ENCODE results near the gene HEMK1. TPM values are rescaled to one million over a fixed set of nuclear protein-coding genes. Genes with fewer than 3 reads are reported as not detected.

Gene HEMK1
- total and polyA plus RNA-seq, 2 of the 8 experiments (the other 6 are each of a cell fraction or from before 2014, with no cell fraction given), result 9.7 to 10.6 TPM

- WGBS, 2 experiments (ENCODE audit: extremely low coverage in 1 of 2, insufficient coverage in 1 of 2, insufficient read length in 1 of 2, insufficient replicate concordance in 2 of 2, low coverage in 1 of 2, low lambda C conversion rate in 2 of 2, missing lambda C conversion rate in 1 of 2), result 85% methylated on average over 8 of the region's 8 CpGs; no CpG with 5 or more reads in 1 of the 2 experiments
- FAIRE-seq, result no peak
- TF ChIP-seq RNF2 (IDR thresholded peaks at IDR 0.05; ENCODE audit: borderline replicate concordance, low read depth, low read length, missing control alignments, poor library complexity, severe bottlenecking), result no peak
- no peak for TF ChIP-seq SP1 (IDR thresholded peaks at IDR 0.05; ENCODE audit: low read depth, low read length)
- TF ChIP-seq FOSL1 (IDR thresholded peaks at IDR 0.05; ENCODE audit: insufficient read depth, low read depth, low read length), result no peak
- TF ChIP-seq CTBP2 (IDR thresholded peaks at IDR 0.05; ENCODE audit: borderline replicate concordance, insufficient read depth, insufficient read length, low read length), result no peak
- TF ChIP-seq EGR1 (IDR thresholded peaks at IDR 0.05; ENCODE audit: borderline replicate concordance, low read depth, low read length), result no peak
- TF ChIP-seq MAX (IDR thresholded peaks at IDR 0.05), result no peak
- TF ChIP-seq SP4 (IDR thresholded peaks at IDR 0.05; ENCODE audit: low read length), result no peak
- no peak for TF ChIP-seq GABPA (IDR thresholded peaks at IDR 0.05; ENCODE audit: borderline replicate concordance, insufficient read depth, low read length)
- no peak for TF ChIP-seq KDM5A (IDR thresholded peaks at IDR 0.05; ENCODE audit: low read length)
- TF ChIP-seq BRCA1 (IDR thresholded peaks at IDR 0.05; ENCODE audit: low read depth, low read length), result no peak
- no peak for TF ChIP-seq SRF (IDR thresholded peaks at IDR 0.05; ENCODE audit: low read depth, low read length)
Measured at GRCh38 chr3:50573566-50574443, 4.5 kb downstream of the HEMK1 start.

More at GRCh38 chr3:50573566-50574443, 4.5 kb downstream of the HEMK1 start:
- H3K79me1 ChIP-seq (ENCODE audit: low read depth, low read length), result no peaks in the 10 kb centered on the region; the same call in 1 of the 2 replicates
- H3K18ac ChIP-seq (ENCODE audit: extremely low read depth, low read length), result no peak overlapping the region
- H3K9ac ChIP-seq (replicated peaks in 1 of 4; ENCODE audit: extremely low read depth in 1 of 4, low read depth in 3 of 4, low read length in 3 of 4), result no peak overlapping the region
- H4K8ac ChIP-seq (ENCODE audit: extremely low read depth, insufficient read depth, low read length), result no peak overlapping the region
- H4K20me1 ChIP-seq (replicated peaks in 1 of 2; ENCODE audit: control insufficient read depth in 1 of 2, insufficient read depth in 2 of 2, low read length in 2 of 2), result no peaks in the 10 kb centered on the region
- ChIA-PET POLR2A (ENCODE audit: partially characterized antibody) (interaction anchor here (0.9 to 1.8 kb wide), 4 partner anchors 7 to 79 kb away, joined by 3 to 6 read pairs (median 3); no protein-coding TSS in a partner anchor), CTCF (ENCODE audit: partially characterized antibody) (interaction anchor here (0.9 to 46.5 kb wide), 6 partner anchors 7 to 138 kb away, joined by 3 to 863 read pairs (median 54); partner anchors contain the start of genes CISH and MAPKAPK3)
- no peaks in the 10 kb centered on the region; a peak in 1 of 7 replicates for H3K4me1 ChIP-seq (replicated peaks in 1 of 4; ENCODE audit: control insufficient read depth in 3 of 4, insufficient read depth in 4 of 4, low read length in 3 of 4)
- H3K36me3 ChIP-seq (ENCODE audit: control insufficient read depth in 2 of 4, insufficient read depth in 4 of 4, low read length in 3 of 4), result no peaks in the 10 kb centered on the region; a peak in 1 of 8 replicates
- H3K23me2 ChIP-seq (ENCODE audit: low read depth, low read length), result peaks cover 6% of the 10 kb centered on the region; the same call in 1 of the 2 replicates
- H3K4me3 ChIP-seq (ENCODE audit: extremely low read depth in 1 of 4, insufficient read depth in 2 of 4, low read depth in 3 of 4, low read length in 4 of 4), result no peak overlapping the region
- no peak overlapping the region for H4K5ac ChIP-seq (ENCODE audit: insufficient read length, low read depth, low read length)
- H3K27me3 ChIP-seq (replicated peaks in 1 of 4; ENCODE audit: control insufficient read depth in 3 of 4, extremely low read depth in 1 of 4, insufficient read depth in 3 of 4, low read length in 3 of 4), result no peaks in the 10 kb centered on the region
- no peaks in the 10 kb centered on the region for H3K79me2 ChIP-seq (ENCODE audit: control insufficient read depth in 1 of 2, insufficient read depth in 2 of 2, low read length in 2 of 2)
- no peak overlapping the region for H2BK20ac ChIP-seq (ENCODE audit: low read length)
- H3K9me3 ChIP-seq (ENCODE audit: insufficient read depth in 2 of 2, low read depth in 1 of 2, low read length in 1 of 2), result no peaks in the 10 kb centered on the region
- H3K56ac ChIP-seq (replicated peaks; ENCODE audit: insufficient read length, low read depth, low read length), result no peak overlapping the region
- DNase-seq (ENCODE audit: low read depth in 1 of 2, low spot score in 2 of 2), result no peak
- no peak overlapping the region for H4K91ac ChIP-seq (replicated peaks; ENCODE audit: insufficient read length, low read length)
- no peak overlapping the region for H3K14ac ChIP-seq (ENCODE audit: insufficient read length)
- H2BK12ac ChIP-seq (ENCODE audit: low read depth, low read length), result no peak overlapping the region
- H3K4ac ChIP-seq (replicated peaks; ENCODE audit: insufficient read length, low read depth, low read length), result no peak overlapping the region
- H3K4me2 ChIP-seq (ENCODE audit: insufficient read depth in 1 of 2, low read depth in 2 of 2, low read length in 2 of 2), result no peak overlapping the region
- H3K23ac ChIP-seq (ENCODE audit: insufficient read length), result no peak overlapping the region
- H2BK15ac ChIP-seq (ENCODE audit: low read length), result no peak overlapping the region
- H2BK5ac ChIP-seq (ENCODE audit: low read depth, low read length), result no peak overlapping the region
- no peak overlapping the region for H2BK120ac ChIP-seq (replicated peaks; ENCODE audit: low read depth, low read length)
- no peak overlapping the region for H3K27ac ChIP-seq (ENCODE audit: low read depth, low read length)
- no peak overlapping the region for H2AK5ac ChIP-seq (ENCODE audit: low read depth, low read length)
- H2AFZ ChIP-seq (ENCODE audit: low read length), result no peak overlapping the region
